Measurements from ENCODE around the gene EFS.

EFS gene

DNA sequence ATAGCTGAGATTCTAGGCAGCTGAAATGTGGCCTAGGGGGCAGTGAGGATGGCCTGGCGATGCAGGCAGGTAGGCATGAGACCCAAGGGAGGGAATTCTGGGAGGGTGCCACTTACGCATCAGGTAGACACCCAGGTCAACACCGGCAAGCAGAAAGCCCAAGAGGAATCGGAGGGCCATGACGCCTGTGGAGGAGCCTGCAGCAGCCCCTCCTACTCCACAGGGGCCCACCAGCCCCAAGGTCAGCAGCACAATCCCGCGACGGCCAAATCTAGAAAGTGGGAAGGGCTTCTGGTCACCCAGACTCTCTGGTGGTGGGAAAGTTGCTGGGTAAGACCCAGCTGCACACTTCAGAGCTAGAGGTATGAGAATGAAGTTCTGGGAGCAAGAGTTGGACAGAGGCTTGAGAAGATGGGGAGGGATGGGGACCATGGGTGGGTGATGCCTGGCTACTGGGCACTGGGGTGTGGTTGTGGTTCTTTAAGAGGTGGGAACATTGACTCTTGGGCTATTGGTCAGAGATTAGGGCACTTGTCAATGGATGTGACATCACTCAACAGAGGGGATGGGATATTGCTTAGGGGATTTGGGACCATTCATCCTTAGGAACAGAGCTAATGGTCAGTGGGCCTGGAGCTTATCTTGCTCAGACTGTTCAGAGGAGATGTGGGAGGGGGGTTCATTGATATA, 15.7 kb downstream of the EFS start:
- peaks cover 5% of the 10 kb centered on the region for H3K27me3 ChIP-seq (replicated peaks; ENCODE audit: insufficient read depth, low read length)
- no peaks in the 10 kb centered on the region for H3K79me2 ChIP-seq (ENCODE audit: low read length)
- H3K9me3 ChIP-seq (replicated peaks; ENCODE audit: insufficient read depth, low read length), result no peaks in the 10 kb centered on the region
- H2AFZ ChIP-seq (ENCODE audit: low read length), result no peak overlapping the region
- H3K27ac ChIP-seq (ENCODE audit: low read length), result no peak overlapping the region
- no peaks in the 10 kb centered on the region for H3K4me1 ChIP-seq (ENCODE audit: low read length)
- no peaks in the 10 kb centered on the region for H3K9me2 ChIP-seq (replicated peaks; ENCODE audit: insufficient read depth, low read length)
- H3K9ac ChIP-seq (ENCODE audit: low read length), result no peak overlapping the region
- no peak for TF ChIP-seq EZH2 (optimal IDR thresholded peaks at IDR 0.05; ENCODE audit: low read depth, low read length)
- TF ChIP-seq, protein P1, sequence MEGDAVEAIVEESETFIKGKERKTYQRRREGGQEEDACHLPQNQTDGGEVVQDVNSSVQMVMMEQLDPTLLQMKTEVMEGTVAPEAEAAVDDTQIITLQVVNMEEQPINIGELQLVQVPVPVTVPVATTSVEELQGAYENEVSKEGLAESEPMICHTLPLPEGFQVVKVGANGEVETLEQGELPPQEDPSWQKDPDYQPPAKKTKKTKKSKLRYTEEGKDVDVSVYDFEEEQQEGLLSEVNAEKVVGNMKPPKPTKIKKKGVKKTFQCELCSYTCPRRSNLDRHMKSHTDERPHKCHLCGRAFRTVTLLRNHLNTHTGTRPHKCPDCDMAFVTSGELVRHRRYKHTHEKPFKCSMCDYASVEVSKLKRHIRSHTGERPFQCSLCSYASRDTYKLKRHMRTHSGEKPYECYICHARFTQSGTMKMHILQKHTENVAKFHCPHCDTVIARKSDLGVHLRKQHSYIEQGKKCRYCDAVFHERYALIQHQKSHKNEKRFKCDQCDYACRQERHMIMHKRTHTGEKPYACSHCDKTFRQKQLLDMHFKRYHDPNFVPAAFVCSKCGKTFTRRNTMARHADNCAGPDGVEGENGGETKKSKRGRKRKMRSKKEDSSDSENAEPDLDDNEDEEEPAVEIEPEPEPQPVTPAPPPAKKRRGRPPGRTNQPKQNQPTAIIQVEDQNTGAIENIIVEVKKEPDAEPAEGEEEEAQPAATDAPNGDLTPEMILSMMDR (IDR thresholded peaks at IDR 0.05; ENCODE audit: low read length), result no peak
- no peak for TF ChIP-seq EZH2phosphoT487 (IDR thresholded peaks at IDR 0.05; ENCODE audit: low read length)
- no peak overlapping the region for H3K4me2 ChIP-seq (ENCODE audit: low read depth, low read length)
- no peaks in the 10 kb centered on the region for H3F3A ChIP-seq (ENCODE audit: insufficient read depth, low read length)
- no peaks in the 10 kb centered on the region for H4K20me1 ChIP-seq (ENCODE audit: insufficient read depth, low read length)
- no peaks in the 10 kb centered on the region for H3K36me3 ChIP-seq (replicated peaks; ENCODE audit: insufficient read depth, low read length)
- DNase-seq, result no peak
- no peak overlapping the region for H3K4me3 ChIP-seq (ENCODE audit: low read length)

DNA sequence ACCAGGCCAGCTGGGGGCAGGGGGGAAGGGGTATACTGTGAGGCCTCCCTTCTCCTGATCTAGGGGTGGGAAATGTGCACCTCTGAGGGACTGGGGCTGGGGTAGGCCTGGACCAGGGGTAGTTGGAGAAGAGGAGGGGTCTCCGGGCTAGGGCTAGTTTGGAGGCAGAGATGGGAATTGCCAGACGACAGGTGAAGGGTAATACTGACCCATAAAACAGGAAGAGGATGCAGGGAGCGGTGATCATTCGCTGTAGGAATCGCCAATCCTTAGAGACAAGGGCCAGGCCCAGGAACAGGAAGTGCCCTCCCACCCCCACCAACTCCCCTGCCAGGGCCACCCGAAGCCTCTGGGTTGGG, 16.7 kb downstream of the EFS start:
- no peak for DNase-seq
- TF ChIP-seq EZH2phosphoT487 (IDR thresholded peaks at IDR 0.05; ENCODE audit: low read length), result no peak
- no peak for TF ChIP-seq EZH2 (optimal IDR thresholded peaks at IDR 0.05; ENCODE audit: low read depth, low read length)
- TF ChIP-seq, protein P1 (IDR thresholded peaks at IDR 0.05; ENCODE audit: low read length), result no peak
- no peaks in the 10 kb centered on the region for H3K36me3 ChIP-seq (replicated peaks; ENCODE audit: insufficient read depth, low read length)

DNA sequence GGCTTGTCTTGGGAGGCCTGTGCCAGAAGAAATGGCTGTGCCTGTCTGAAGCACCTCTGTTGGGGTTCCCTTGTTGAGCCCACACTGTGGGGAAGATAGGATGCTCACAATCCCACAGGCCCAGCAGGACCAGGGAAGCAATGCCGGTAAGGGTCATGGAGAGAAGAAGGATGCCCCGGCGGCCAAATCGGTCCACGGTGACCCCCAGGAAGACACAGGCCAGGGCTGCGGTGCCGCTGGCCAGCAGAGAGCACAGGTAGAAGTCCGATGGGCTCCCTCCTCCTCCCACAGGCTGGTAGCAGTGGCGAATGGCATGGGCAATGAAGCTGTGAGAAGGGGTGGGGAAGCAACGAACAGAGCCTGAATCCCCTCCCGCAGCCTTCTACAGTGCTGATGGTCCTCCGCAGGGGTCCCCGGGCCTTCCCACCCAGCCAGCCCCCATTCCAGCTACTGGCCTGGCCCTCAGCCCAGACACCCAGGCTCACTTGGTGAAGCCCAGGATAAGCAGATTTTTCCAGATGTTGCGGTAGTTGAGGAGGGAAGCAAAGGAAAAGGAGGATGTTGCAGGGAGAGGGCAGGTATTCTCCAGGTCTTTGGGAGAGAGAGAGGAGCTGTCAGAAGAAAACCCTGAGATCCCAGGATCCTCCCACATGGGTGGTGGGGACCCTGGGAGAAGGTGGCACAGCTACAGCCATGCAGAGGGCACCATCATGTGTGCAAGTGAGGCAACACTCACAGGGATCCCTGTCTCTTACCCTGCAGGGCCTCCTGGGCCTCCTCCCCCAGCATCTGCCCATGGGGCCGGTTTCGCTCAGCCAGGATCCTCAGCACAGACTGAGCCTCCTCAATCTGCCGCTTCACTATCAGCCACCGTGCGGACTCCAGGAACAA, 17.3 kb downstream of the EFS start:
- H3F3A ChIP-seq (ENCODE audit: insufficient read depth, low read length), result no peaks in the 10 kb centered on the region
- H3K9me3 ChIP-seq (replicated peaks; ENCODE audit: insufficient read depth, low read length), result no peaks in the 10 kb centered on the region
- DNase-seq, result no peak
- H3K4me2 ChIP-seq (ENCODE audit: low read depth, low read length), result no peak overlapping the region
- H3K27ac ChIP-seq (ENCODE audit: low read length), result no peak overlapping the region
- H3K9me2 ChIP-seq (replicated peaks; ENCODE audit: insufficient read depth, low read length), result no peaks in the 10 kb centered on the region
- TF ChIP-seq EZH2phosphoT487 (IDR thresholded peaks at IDR 0.05; ENCODE audit: low read length), result no peak
- H3K27me3 ChIP-seq (replicated peaks; ENCODE audit: insufficient read depth, low read length), result peaks cover 5% of the 10 kb centered on the region
- H3K9ac ChIP-seq (ENCODE audit: low read length), result no peak overlapping the region
- no peaks in the 10 kb centered on the region for H3K79me2 ChIP-seq (ENCODE audit: low read length)
- no peaks in the 10 kb centered on the region for H3K36me3 ChIP-seq (replicated peaks; ENCODE audit: insufficient read depth, low read length)
- no peaks in the 10 kb centered on the region for H4K20me1 ChIP-seq (ENCODE audit: insufficient read depth, low read length)
- no peak overlapping the region for H2AFZ ChIP-seq (ENCODE audit: low read length)
- no peaks in the 10 kb centered on the region for H3K4me1 ChIP-seq (ENCODE audit: low read length)
- H3K4me3 ChIP-seq (ENCODE audit: low read length), result no peak overlapping the region

More for the DNA sequence above, 16.7 kb downstream of the EFS start:
- no peaks in the 10 kb centered on the region for H3F3A ChIP-seq (ENCODE audit: insufficient read depth, low read length)
- no peak overlapping the region for H3K4me3 ChIP-seq (ENCODE audit: low read length)
- no peak overlapping the region for H3K4me2 ChIP-seq (ENCODE audit: low read depth, low read length)
- H3K27me3 ChIP-seq (replicated peaks; ENCODE audit: insufficient read depth, low read length), result peaks cover 5% of the 10 kb centered on the region
- H4K20me1 ChIP-seq (ENCODE audit: insufficient read depth, low read length), result no peaks in the 10 kb centered on the region
- H3K4me1 ChIP-seq (ENCODE audit: low read length), result no peaks in the 10 kb centered on the region
- no peak overlapping the region for H3K9ac ChIP-seq (ENCODE audit: low read length)
- no peaks in the 10 kb centered on the region for H3K9me3 ChIP-seq (replicated peaks; ENCODE audit: insufficient read depth, low read length)
- H3K79me2 ChIP-seq (ENCODE audit: low read length), result no peaks in the 10 kb centered on the region
- no peak overlapping the region for H2AFZ ChIP-seq (ENCODE audit: low read length)
- no peaks in the 10 kb centered on the region for H3K9me2 ChIP-seq (replicated peaks; ENCODE audit: insufficient read depth, low read length)
- no peak overlapping the region for H3K27ac ChIP-seq (ENCODE audit: low read length)

All from MM.1S (cell line).